Subcutaneous adipose tissue (tissue), 4 donors: Measurements from ENCODE around the gene SEC24B. TPM values are rescaled to one million over a fixed set of nuclear protein-coding genes. Genes with fewer than 3 reads are reported as not detected.

ENCODE experiments used
- CTCF ChIP-seq: fragments of 450-650 bp; IDR thresholded peaks from one replicate; pipeline ENCODE4 v1.5.1; 2016; ENCODE audit warnings: low read depth, mild to moderate bottlenecking, control low read depth, antibody characterized with exemption, moderate library complexity
- total RNA-seq, 4 donors: library from RNA; depleted of rRNA; stranded (reverse); fragments of >200 nt; gene quantifications; one replicate each; pipeline ENCODE4 v1.1.0, GENCODE V29; 2016

SEC24B gene
- total RNA-seq, 4 donors from 2014 or later, result 36.9 to 50.9 (median 44.0) TPM

DNA sequence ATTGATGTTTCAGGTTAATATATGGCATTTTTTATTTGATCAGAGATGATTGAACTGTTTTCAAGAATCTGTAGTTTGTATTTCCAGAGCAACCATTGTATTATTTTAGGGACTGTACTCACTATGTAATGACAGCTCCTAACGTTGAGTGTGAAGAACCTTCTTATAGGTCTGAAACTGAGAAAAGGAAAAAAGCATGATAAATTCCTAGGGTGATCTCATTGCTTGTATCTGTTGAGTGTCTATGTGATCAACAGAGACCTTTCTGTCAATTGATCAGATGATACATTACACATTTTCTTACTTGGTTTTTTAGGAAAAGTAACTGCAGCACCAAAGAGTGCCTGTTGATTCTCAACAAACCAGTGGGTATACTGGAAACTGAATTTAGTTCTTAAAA lies 40.2 kb downstream of the SEC24B start:
- no peak for TF ChIP-seq CTCF

DNA sequence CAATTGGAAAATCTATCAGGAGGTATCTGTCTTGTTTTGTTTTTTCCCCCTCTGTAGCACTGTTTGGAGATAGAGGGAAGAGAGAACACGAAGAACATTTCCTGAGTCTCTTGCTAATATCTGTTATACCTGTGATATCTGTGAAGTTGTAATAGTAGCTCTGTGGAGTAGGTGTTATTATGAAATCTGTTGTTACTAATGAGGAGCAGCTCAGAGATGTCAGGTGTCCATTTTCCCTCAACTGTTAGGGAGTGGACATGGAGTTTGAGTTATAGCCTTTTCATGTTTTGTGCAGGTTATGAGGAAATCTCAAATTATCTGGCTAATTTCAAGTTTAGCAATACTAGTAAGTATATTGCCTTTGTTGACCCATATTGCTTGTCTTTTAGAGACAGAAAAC lies 52.4 kb downstream of the SEC24B start:
- TF ChIP-seq CTCF, result no peak

- no peak for TF ChIP-seq CTCF
Measured at GRCh38 chr4:109494563-109494962, 60.9 kb downstream of the SEC24B start.

GRCh38 chr4:109495514-109495913 lies 61.9 kb downstream of the SEC24B start:
- TF ChIP-seq CTCF, result no peak

DNA sequence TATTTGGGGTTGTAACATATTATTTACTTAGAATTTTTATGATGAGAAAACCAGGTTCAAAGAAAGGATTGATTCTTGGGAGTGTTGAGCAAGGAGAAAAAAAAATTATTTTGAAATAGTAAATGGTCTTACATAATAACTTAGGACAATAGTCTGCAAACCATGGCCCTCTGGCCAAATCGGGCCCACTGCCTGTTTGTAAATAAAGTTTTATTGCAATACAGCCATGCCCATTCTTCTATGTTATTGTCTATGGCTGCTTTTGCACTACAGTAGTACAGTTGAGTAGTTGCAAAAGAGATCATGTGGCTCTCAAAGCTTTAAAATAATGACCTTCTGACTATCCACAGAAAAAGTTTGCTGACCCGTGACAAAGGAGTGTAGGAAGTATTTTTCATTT lies 63.3 kb downstream of the SEC24B start:
- TF ChIP-seq CTCF, result no peak

- no peak for TF ChIP-seq CTCF
Measured at GRCh38 chr4:109497511-109497910, 63.9 kb downstream of the SEC24B start.

DNA sequence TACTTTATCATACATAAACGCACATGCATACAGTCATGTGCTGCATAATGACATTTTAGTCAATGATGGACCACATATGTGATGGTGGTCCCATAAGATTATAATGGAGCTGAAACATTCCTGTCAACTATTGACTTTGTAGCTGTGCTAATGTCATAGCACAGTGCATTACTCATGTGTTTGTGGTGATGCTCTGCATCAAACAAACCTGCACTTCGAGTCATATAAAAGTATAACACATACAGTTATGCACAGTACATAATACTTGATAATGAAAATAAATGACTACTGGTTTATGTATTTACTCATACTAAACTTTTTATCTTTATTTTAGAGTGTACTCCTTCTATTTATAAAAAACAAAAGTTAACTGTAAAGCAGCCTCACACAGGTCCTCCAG lies 65.9 kb downstream of the SEC24B start:
- no peak for TF ChIP-seq CTCF
